Tibial artery (tissue), 4 donors: ENCODE measurements around the gene TXNRD1.
"Not testable (repeated sequence)": the region's sequence is repeated elsewhere in the genome, so short reads cannot be mapped to it uniquely, and the experiment has no call there.

ENCODE experiments used
- DNase-seq, 2 donors: peaks; one replicate each; pipeline ENCODE4 v3.0.0-alpha.2; 2019
- H3K27ac ChIP-seq, 2 donors: fragments of 200-600 bp; sonication (generic) in 1 of 2; 1 replicate in 1 of 2; 2 replicates in 1 of 2; pipeline ENCODE4 v1.5.1; 2018 to 2019; ENCODE audit warnings: mild to moderate bottlenecking in 1 of 2
- H3K27me3 ChIP-seq, 2 donors: fragments of 200-600 bp; sonication (generic) in 1 of 2; one replicate each; pipeline versions ENCODE4 v1.5.1 to v1.6.0; 2016 to 2019
- H3K36me3 ChIP-seq, 3 donors: fragments of 200-600 bp; sonication (generic) in 2 of 3; one replicate each; pipeline ENCODE4 v1.5.1; 2016 to 2019; ENCODE audit warnings: mild to moderate bottlenecking in 2 of 3
- H3K4me1 ChIP-seq, 4 donors: fragments of 200-600 bp; sonication (generic) in 2 of 4; 1 replicate in 3 of 4; 2 replicates in 1 of 4; pipeline ENCODE4 v1.5.1; 2016 to 2019
- H3K4me3 ChIP-seq, 2 donors: fragments of 200-600 bp; sonication (generic) in 1 of 2; 1 replicate in 1 of 2; 2 replicates in 1 of 2; pipeline ENCODE4 v1.5.1; 2018 to 2019; ENCODE audit warnings: mild to moderate bottlenecking in 2 of 2
- H3K9me3 ChIP-seq, 3 donors: fragments of 200-600 bp; sonication (generic) in 1 of 3; one replicate each; pipeline ENCODE4 v1.5.1; 2016 to 2019
- intact Hi-C: fragments of 100-400 bp; cut with DNase I; formaldehyde crosslinking; loops from one replicate; pipeline ENCODE4 v1.15.0; 2023; ENCODE audit warnings: low total_unique reads
- TF ChIP-seq, protein P1 (sequence below), 2 experiments: fragments of 200-600 bp in 1 of 2; fragments of 450-650 bp in 1 of 2; IDR thresholded peaks; one replicate each; pipeline ENCODE4 v1.5.1; 2017 to 2019; ENCODE audit warnings: antibody characterized with exemption in 2 of 2, mild to moderate bottlenecking in 1 of 2, moderate library complexity in 1 of 2

The TXNRD1 gene

DNA sequence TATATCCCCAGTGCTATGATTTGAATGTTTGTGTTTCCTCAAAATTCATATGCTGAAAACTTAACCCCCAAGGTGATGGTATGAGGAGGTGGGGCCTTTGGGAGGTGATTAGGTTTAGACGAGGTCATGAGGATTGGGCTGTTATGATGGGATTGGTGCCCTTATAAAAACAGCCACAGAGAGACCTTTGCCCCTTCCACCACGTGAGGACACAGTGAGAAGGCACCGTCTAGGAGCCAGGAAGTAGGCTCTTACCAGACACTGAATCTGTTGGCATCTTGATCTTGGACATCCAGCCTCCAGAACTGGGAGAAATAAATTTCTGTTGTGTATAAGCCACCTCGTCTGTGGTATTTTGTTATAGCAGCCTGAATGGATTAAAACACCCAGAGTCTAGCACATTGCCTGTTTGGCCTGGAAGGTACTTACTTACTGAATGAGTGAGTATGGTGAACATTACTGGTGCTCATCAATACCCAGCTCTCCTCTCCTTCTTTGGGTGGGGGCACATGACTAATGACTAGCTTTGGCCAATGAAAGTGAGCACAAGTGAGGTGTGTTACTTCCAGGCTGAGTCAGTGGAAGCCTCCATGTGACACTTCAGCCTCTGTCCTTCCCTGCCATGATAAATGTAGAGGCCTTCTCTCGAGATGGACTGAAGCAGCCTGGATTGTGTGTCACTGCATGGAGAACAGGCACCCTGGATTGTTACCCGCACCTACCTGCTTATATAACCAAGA is 168.7 kb downstream of the TXNRD1 start:
- no peaks in the 10 kb centered on the region for H3K27me3 ChIP-seq
- TF ChIP-seq, protein P1, sequence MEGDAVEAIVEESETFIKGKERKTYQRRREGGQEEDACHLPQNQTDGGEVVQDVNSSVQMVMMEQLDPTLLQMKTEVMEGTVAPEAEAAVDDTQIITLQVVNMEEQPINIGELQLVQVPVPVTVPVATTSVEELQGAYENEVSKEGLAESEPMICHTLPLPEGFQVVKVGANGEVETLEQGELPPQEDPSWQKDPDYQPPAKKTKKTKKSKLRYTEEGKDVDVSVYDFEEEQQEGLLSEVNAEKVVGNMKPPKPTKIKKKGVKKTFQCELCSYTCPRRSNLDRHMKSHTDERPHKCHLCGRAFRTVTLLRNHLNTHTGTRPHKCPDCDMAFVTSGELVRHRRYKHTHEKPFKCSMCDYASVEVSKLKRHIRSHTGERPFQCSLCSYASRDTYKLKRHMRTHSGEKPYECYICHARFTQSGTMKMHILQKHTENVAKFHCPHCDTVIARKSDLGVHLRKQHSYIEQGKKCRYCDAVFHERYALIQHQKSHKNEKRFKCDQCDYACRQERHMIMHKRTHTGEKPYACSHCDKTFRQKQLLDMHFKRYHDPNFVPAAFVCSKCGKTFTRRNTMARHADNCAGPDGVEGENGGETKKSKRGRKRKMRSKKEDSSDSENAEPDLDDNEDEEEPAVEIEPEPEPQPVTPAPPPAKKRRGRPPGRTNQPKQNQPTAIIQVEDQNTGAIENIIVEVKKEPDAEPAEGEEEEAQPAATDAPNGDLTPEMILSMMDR (IDR thresholded peaks at IDR 0.05) = no peak
- no peak overlapping the region for H3K27ac ChIP-seq
- peaks cover 0 to 9% (median 4%) of the 10 kb centered on the region in 4 donors for H3K4me1 ChIP-seq
- DNase-seq = no peak
- H3K36me3 ChIP-seq = no peaks in the 10 kb centered on the region
- intact Hi-C loops = loop anchor here (5.0 kb wide), 1 partner anchor 668 kb away; no protein-coding TSS in a partner anchor
- no peak overlapping the region for H3K4me3 ChIP-seq
- H3K9me3 ChIP-seq = no peaks in the 10 kb centered on the region

DNA sequence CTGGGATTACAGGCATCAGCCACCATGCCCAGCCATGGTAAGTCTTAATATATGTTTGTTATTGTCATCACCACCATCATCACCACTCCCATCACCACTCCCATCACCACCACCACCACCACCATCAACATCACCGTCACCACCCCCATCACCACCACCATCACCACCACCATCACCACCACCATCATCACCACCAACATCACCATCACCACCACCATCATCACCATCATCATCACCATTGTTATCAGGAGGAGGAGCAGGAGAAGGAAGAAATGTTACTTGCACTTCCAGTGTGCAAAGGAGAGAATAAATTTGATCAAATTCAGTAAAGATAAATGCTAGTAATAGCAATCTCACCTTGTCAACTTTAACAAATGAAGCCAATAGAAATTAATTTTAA is 169.9 kb downstream of the TXNRD1 start:
- H3K27me3 ChIP-seq = no peaks in the 10 kb centered on the region
- H3K4me3 ChIP-seq = no peak overlapping the region
- H3K9me3 ChIP-seq = no peaks in the 10 kb centered on the region
- DNase-seq = no peak
- H3K36me3 ChIP-seq = no peaks in the 10 kb centered on the region
- no peak overlapping the region for H3K27ac ChIP-seq
- TF ChIP-seq, protein P1 (IDR thresholded peaks at IDR 0.05) = no peak
- intact Hi-C loops = no loop called here
- H3K4me1 ChIP-seq = peaks cover 0 to 9% (median 4%) of the 10 kb centered on the region in 4 donors

DNA sequence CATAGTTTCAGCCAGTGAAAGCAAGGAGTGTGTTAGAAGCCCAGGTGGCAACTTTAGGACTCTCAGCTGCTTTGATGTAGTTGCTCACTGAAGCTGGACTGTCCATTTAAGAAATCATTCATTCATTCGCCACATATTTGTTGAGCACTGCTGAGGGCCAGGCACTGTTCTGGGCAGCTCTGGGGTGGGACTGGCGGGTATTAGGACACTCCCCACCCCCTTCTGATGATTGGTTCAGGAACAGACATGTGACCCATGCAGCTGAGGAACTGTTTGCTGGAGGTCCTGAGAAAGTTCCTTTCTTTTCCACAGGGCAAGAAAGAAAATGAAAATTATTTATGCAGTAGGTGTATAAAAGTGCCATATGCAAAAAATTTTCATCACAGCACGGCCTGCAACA is 170.9 kb downstream of the TXNRD1 start:
- intact Hi-C loops = no loop called here
- TF ChIP-seq, protein P1 (IDR thresholded peaks at IDR 0.05) = no peak
- Histone ChIP-seq H3K27me3 (no peaks in the 10 kb centered on the region), H3K36me3 (no peaks in the 10 kb centered on the region), H3K4me3 (no peak overlapping the region), H3K9me3 (no peaks in the 10 kb centered on the region), H3K4me1 (peaks cover 0 to 9% (median 4%) of the 10 kb centered on the region in 4 donors), H3K27ac (no peak overlapping the region)
- DNase-seq = no peak

DNA sequence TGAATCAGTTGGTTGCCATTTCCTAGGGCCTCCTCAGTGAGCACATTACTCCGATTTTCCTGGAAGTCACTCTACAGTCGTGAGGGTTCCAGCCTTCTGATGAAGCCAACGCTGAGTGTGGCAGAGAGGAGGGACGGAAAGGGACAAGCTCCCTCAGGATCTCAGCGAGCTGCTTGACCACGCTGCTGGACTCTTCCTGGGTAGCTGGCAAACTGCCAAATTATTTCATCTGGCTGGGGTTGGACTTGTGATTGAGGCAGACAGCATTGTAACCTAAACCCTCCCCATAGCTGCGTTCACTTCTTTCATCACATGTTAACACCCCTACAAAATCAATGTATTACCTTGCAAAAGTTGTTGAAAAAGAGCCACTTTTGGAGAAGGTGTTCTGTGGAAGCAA is 171.6 kb downstream of the TXNRD1 start:
- H3K9me3 ChIP-seq = no peaks in the 10 kb centered on the region
- H3K27ac ChIP-seq = no peak overlapping the region
- intact Hi-C loops = no loop called here
- H3K4me3 ChIP-seq = no peak overlapping the region
- peaks cover 0 to 2% (median 0%) of the 10 kb centered on the region in 4 donors for H3K4me1 ChIP-seq
- no peak for DNase-seq
- H3K36me3 ChIP-seq = no peaks in the 10 kb centered on the region
- no peaks in the 10 kb centered on the region for H3K27me3 ChIP-seq
- TF ChIP-seq, protein P1 (IDR thresholded peaks at IDR 0.05) = no peak

DNA sequence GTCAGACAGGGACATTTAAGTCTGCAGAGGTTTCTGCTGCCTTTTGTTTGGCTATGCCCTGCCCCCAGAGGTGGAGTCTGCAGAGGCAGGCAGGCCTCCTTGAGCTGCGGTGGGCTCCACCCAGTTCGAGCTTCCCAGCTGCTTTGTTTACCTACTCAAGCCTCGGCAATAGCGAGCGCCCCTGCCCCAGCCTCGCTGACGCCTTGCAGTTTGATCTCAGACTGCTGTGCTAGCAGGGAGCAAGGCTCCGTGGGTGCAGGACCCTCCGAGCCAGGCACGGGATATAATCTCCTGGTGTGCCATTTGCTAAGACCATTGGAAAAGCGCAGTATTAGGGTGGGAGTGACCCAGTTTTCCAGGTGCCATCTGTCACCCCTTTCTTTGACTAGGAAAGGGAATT is 178.5 kb downstream of the TXNRD1 start:
- H3K4me3 ChIP-seq, H3K27me3 ChIP-seq, H3K27ac ChIP-seq, H3K9me3 ChIP-seq, DNase-seq, intact Hi-C loops, H3K36me3 ChIP-seq, H3K4me1 ChIP-seq: not testable (repeated sequence)
